ENCODE measurements around the gene DKK1. TPM values are rescaled to one million over a fixed set of nuclear protein-coding genes. Genes with fewer than 3 reads are reported as not detected.

DKK1 gene
- total RNA-seq, 2 donors from 2014 or later = 3.7 TPM; not detected in 1

- H3K4me3 ChIP-seq = no peak overlapping the region
- no peaks in the 10 kb centered on the region for H3K9me3 ChIP-seq
- no peak overlapping the region for H3K27ac ChIP-seq
- TF ChIP-seq CTCF (IDR thresholded peaks at IDR 0.05) = no peak
- no peaks in the 10 kb centered on the region for H3K27me3 ChIP-seq
- H3K36me3 ChIP-seq = peaks cover under 1% of the 10 kb centered on the region
- DNase-seq (ENCODE audit: low spot score) = no peak
- H3K4me1 ChIP-seq = no peaks in the 10 kb centered on the region
These were observed 26.2 kb upstream of the DKK1 start for GRCh38 chr10:52287866-52288265.

DNA sequence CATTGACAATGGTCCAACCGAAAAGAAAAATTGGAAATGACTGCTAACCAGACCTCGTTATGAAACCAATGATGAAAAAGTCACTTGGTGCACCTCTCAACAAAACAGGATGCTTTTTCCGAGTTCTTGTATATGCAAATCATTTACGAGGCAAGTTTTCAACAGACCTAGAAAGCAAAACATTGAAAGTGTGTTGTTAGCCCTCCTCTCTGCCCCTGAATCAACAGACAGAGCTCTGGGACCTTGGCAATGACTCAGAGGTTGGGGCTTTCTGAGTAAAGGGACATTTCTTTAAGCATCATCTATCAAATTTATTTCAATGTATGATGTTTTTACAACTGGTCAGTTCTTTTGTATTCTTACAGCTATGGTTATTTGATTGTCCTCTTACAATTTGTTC lies 16.3 kb upstream of the DKK1 start:
- Histone ChIP-seq H3K9me3 (no peaks in the 10 kb centered on the region), H3K27me3 (no peaks in the 10 kb centered on the region), H3K27ac (no peak overlapping the region), H3K36me3 (no peaks in the 10 kb centered on the region), H3K4me1 (no peaks in the 10 kb centered on the region), H3K4me3 (no peak overlapping the region)
- no peak for TF ChIP-seq CTCF (IDR thresholded peaks at IDR 0.05)
- no peak for DNase-seq (ENCODE audit: low spot score)

- Histone ChIP-seq H3K9me3 (no peaks in the 10 kb centered on the region), H3K27me3 (no peaks in the 10 kb centered on the region), H3K36me3 (no peaks in the 10 kb centered on the region), H3K4me3 (no peak overlapping the region), H3K27ac (no peak overlapping the region), H3K4me1 (no peaks in the 10 kb centered on the region)
- no peak for TF ChIP-seq CTCF (IDR thresholded peaks at IDR 0.05)
- no peak for DNase-seq (ENCODE audit: low spot score)
These were observed 13.3 kb upstream of the DKK1 start for GRCh38 chr10:52300599-52301277.

- H3K4me3 ChIP-seq = peak overlapping the region; percentile 39 to 56
- TF ChIP-seq CTCF (IDR thresholded peaks at IDR 0.05) = peak; percentile 63 to 80
- H3K9me3 ChIP-seq = no peaks in the 10 kb centered on the region
- peaks cover 0 to 6% of the 10 kb centered on the region in 2 donors for H3K4me1 ChIP-seq
- no peak overlapping the region for H3K27ac ChIP-seq
- peak; percentile 63 for DNase-seq (ENCODE audit: low spot score)
- no peaks in the 10 kb centered on the region for H3K27me3 ChIP-seq
- H3K36me3 ChIP-seq = no peaks in the 10 kb centered on the region
These were observed 5.6 kb upstream of the DKK1 start for GRCh38 chr10:52308251-52309031.

DNA sequence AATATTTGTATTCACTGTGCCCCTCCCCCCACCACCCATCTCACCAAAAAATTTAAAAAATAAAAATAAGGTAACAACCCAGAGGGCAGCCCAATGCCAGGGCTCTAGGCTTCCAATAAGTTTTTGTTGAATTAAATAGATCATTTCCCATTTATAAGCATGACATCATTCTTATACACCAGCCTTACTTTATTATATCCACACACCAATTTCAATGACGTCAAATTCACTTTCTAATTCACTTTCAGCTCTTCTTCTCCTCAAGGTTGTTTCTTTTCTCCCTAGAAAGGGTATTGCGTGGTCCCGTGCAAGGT lies 1.2 kb upstream of the DKK1 start:
- Histone ChIP-seq H3K27me3 (no peaks in the 10 kb centered on the region), H3K4me3 (peak overlapping the region in 1 of 2 donors; percentile 46), H3K9me3 (no peaks in the 10 kb centered on the region), H3K27ac (no peak overlapping the region), H3K4me1 (peaks cover 0 to 21% of the 10 kb centered on the region in 2 donors), H3K36me3 (no peaks in the 10 kb centered on the region)
- DNase-seq (ENCODE audit: low spot score) = no peak
- TF ChIP-seq CTCF (IDR thresholded peaks at IDR 0.05) = no peak

Measured in right atrium auricular region (tissue), 2 donors.